Right lobe of liver (tissue), 6 donors: ENCODE results near the gene GNAZ. TPM values are rescaled to one million over a fixed set of nuclear protein-coding genes. Genes with fewer than 3 reads are reported as not detected.

Source experiments
- ATAC-seq, 4 donors: fragments of 200-7000 bp; cut with Tn5 transposase; one replicate each; pipeline ENCODE4 v1.9.1; 2020; ENCODE audit warnings: mild to moderate bottlenecking in 4 of 4, moderate library complexity in 4 of 4
- DNase-seq, 3 donors: peaks; one replicate each; pipeline ENCODE4 v3.0.0-alpha.2; 2020
- H3K27ac ChIP-seq, 3 donors: fragments of 200-600 bp; one replicate each; pipeline ENCODE4 v1.8.0; 2022
- H3K27me3 ChIP-seq, 2 donors: fragments of 200-600 bp; one replicate each; pipeline ENCODE4 v1.8.0; 2022
- H3K36me3 ChIP-seq, 4 donors: fragments of 200-600 bp; sonication (generic) in 1 of 4; one replicate each; pipeline versions ENCODE4 v1.5.1 to v1.8.0; 2017 to 2022; ENCODE audit warnings: control low read depth in 1 of 4
- H3K4me1 ChIP-seq, 4 donors: fragments of 200-600 bp; sonication (generic) in 1 of 4; one replicate each; pipeline versions ENCODE4 v1.5.1 to v1.8.0; 2017 to 2022; ENCODE audit warnings: control low read depth in 1 of 4
- H3K4me3 ChIP-seq, 3 donors: fragments of 200-600 bp; one replicate each; pipeline ENCODE4 v1.8.0; 2022
- H3K9me3 ChIP-seq, 4 donors: fragments of 200-600 bp; sonication (generic) in 1 of 4; one replicate each; pipeline versions ENCODE4 v1.5.1 to v1.8.0; 2017 to 2022; ENCODE audit warnings: control low read depth in 1 of 4
- CTCF ChIP-seq, 4 donors: fragments of 200-600 bp in 3 of 4; fragments of 450-650 bp in 1 of 4; IDR thresholded peaks; one replicate each; pipeline versions ENCODE4 v1.5.1 to v1.8.0; 2016 to 2022; ENCODE audit warnings: antibody characterized with exemption in 4 of 4, mild to moderate bottlenecking in 2 of 4
- POLR2A ChIP-seq: fragments of 450-650 bp; IDR thresholded peaks from one replicate; pipeline ENCODE4 v1.6.1; 2017; ENCODE audit warnings: antibody characterized with exemption, mild to moderate bottlenecking
- WGBS: methylation state at CpG from one replicate; pipeline ENCODE4 v1.1.6; 2018; ENCODE audit warnings: low coverage, low lambda C conversion rate; ENCODE audit not compliant: insufficient coverage; ENCODE audit errors: missing lambda C conversion rate; 5-methylcytosine and 5-hydroxymethylcytosine counted together
- intact Hi-C, 2 donors: fragments of 100-400 bp; cut with DNase I; formaldehyde crosslinking; loops; one replicate each; pipeline versions ENCODE4 v1.11.2 to v1.14.1; 2022
- total RNA-seq, 6 experiments: library from RNA; depleted of rRNA in 2 of 6; stranded (reverse); fragments of >200 nt in 2 of 6; fragmentation: NEBNext Ultra II Directional in 3 of 6; extraction: Animal tissue kit (Norgen Biotek cat#: 25700) in 3 of 6; gene quantifications; one replicate each; pipeline versions ENCODE4 v1.1.0 to v1.2.4, GENCODE V29; 2016 to 2023
- donor health status: DM: no; HTN: yes; CAD: no.
- donor health status: DM: no; HTN: no; CAD: no.
- donor health status: DM: no; HTN: no; CAD: no.
- donor health status: DM: no; HTN: yes; CAD: no.
- donor health status: DM: no; HTN: yes; CAD: no.

The GNAZ gene
- total RNA-seq, 6 experiments from 2014 or later: 0.15 to 1.5 (median 0.53) TPM

GRCh38 chr22:23150762-23151161, 80.4 kb downstream of the GNAZ start:
- no peak for TF ChIP-seq POLR2A
- TF ChIP-seq CTCF (IDR thresholded peaks at IDR 0.05): no peak
- WGBS: 36% methylated on average over 4 of the region's 6 CpGs
- ATAC-seq: peak in 1 of 4 donors; percentile 8

GRCh38 chr22:23151827-23152226, 81.5 kb downstream of the GNAZ start:
- no peak for TF ChIP-seq POLR2A
- TF ChIP-seq CTCF (IDR thresholded peaks at IDR 0.05): no peak
- no peaks in the 10 kb centered on the region for H3K27me3 ChIP-seq
- no peak overlapping the region for H3K27ac ChIP-seq
- WGBS: no CpG with 5 or more reads among the region's 16 CpGs
- no peaks in the 10 kb centered on the region for H3K9me3 ChIP-seq
- ATAC-seq: no peak
- peaks cover 0 to 20% (median 7%) of the 10 kb centered on the region in 4 donors for H3K4me1 ChIP-seq
- H3K4me3 ChIP-seq: no peak overlapping the region
- intact Hi-C loops: no loop called here
- H3K36me3 ChIP-seq: no peaks in the 10 kb centered on the region
- DNase-seq: no peak

More at GRCh38 chr22:23150762-23151161, 80.4 kb downstream of the GNAZ start:
- Histone ChIP-seq H3K36me3 (no peaks in the 10 kb centered on the region), H3K27ac (no peak overlapping the region), H3K27me3 (no peaks in the 10 kb centered on the region), H3K9me3 (no peaks in the 10 kb centered on the region), H3K4me3 (no peak overlapping the region), H3K4me1 (peaks cover 0 to 21% (median 7%) of the 10 kb centered on the region in 4 donors)
- no peak for DNase-seq
- intact Hi-C loops: no loop called here

- WGBS: 72% methylated on average over 10 of the region's 19 CpGs
- intact Hi-C loops: no loop called here
- ATAC-seq: no peak
- no peak for DNase-seq
- Histone ChIP-seq H3K4me1 (peaks cover 0 to 19% (median 5%) of the 10 kb centered on the region in 4 donors), H3K4me3 (no peak overlapping the region), H3K27ac (peak overlapping the region in 1 of 3 donors; percentile 19), H3K9me3 (no peaks in the 10 kb centered on the region), H3K27me3 (no peaks in the 10 kb centered on the region), H3K36me3 (no peaks in the 10 kb centered on the region)
- no peak for TF ChIP-seq POLR2A
- no peak for TF ChIP-seq CTCF (IDR thresholded peaks at IDR 0.05)
Observed at GRCh38 chr22:23152238-23153114, 82.2 kb downstream of the GNAZ start.

GRCh38 chr22:23153994-23154393, 83.7 kb downstream of the GNAZ start:
- H3K27ac ChIP-seq: no peak overlapping the region
- ATAC-seq (no peak), DNase-seq (no peak)
- H3K36me3 ChIP-seq: no peaks in the 10 kb centered on the region
- peaks cover 0 to 6% (median 0%) of the 10 kb centered on the region in 4 donors for H3K4me1 ChIP-seq
- no peaks in the 10 kb centered on the region for H3K27me3 ChIP-seq
- no peaks in the 10 kb centered on the region for H3K9me3 ChIP-seq
- TF ChIP-seq CTCF (IDR thresholded peaks at IDR 0.05) (no peak), POLR2A (no peak)
- no peak overlapping the region for H3K4me3 ChIP-seq
- 84% methylated on average over 6 of the region's 7 CpGs for WGBS
- intact Hi-C loops: no loop called here
